Activated CD8-positive, alpha-beta memory T cell treated with anti-CD3 and anti-CD28 coated beads, Interleukin-2, amount 50 U/mL, for 4 hours (primary cell): ENCODE results near the gene OPTC.
"Not testable (repeated sequence)": the region's sequence is repeated elsewhere in the genome, so short reads cannot be mapped to it uniquely, and the experiment has no call there.

Source experiments
- DNase-seq: peaks from one replicate; pipeline ENCODE4 v3.0.0-alpha.2; 2020

The OPTC gene, protein sequence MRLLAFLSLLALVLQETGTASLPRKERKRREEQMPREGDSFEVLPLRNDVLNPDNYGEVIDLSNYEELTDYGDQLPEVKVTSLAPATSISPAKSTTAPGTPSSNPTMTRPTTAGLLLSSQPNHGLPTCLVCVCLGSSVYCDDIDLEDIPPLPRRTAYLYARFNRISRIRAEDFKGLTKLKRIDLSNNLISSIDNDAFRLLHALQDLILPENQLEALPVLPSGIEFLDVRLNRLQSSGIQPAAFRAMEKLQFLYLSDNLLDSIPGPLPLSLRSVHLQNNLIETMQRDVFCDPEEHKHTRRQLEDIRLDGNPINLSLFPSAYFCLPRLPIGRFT

DNA sequence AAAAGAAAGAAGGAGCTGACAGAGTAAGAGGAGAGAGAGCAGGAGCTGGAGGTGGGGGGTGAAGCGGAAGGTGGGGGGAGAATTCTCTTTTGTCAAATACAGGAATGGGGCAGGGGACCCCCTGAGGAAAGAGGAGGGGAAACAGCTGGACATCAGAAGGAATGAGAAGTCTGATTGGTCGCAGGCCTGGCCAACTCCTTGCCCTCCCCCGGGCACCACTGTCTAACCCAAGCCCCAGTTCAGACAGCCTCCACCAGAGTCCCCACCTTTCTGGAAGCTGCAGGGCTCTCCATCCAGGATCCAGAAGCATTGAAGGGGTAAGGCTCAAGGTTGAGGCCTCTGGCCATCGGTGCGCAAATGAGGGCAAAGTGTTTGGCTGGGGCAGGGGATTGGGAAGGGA lies at the start of gene OPTC:
OPTC (plus strand) TSS at position 253 of the 400 bp plus-strand sequence. CDS start 1,853 bp downstream, outside the sequence.
- DNase-seq, result no peak

DNA sequence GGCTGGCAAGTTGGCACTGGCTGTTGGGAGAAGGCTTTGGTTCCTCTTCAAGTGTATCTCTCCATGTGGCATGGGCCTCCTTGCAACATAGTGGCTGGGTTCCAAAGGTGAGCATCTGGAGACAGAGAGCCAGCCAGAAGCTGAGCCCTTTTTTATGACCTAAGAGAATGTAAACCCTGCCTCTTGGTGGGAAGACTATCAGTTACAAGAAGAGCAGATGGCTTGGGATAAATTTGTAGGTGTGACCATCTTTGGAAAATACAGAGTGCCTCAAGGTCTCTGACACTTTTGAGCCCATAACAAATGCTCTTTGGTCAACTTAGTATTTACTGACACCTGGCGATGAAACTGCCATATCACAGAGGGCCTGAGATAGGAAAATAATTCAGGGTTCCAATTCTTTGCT lies 49.8 kb upstream of the OPTC start:
- DNase-seq, result no peak

DNA sequence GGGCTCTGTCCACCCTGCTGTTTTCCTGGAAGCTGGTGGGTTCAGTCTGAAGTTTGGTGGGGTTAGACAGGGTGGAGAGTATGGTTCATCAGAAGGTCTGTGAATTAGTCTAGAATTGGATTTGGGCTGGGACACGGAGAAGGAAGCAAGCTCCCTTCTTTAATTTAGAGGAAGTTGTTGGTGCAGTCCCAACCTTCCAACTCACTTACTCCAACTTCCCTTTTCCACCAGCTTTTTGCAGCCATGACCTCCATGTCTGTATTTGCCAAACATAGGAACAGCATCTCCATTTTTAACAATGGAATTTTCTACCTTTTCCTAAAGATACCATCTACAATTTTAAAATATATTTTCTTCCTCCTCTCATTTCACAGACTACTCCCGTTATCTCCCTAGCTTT lies 46.8 kb upstream of the OPTC start:
- DNase-seq, result no peak

DNA sequence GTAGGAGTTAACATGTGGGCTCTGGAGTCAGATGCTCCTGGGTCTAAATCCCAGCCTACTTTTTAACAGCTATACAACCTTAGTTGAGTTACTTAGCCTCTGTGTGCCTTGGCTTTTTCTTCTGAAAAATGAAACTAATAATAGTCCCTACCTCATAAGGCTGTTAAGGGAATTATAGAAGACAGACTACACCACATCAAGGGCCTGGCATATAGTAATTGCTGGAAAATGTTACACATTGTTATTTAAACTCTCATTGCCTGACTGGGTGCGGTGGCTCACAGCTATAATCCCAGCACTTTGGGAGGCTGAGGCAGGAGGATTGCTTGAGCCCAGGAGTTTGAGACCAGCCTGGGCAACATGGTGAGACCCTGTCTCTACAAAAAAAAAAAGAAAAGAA lies 46.4 kb upstream of the OPTC start:
- DNase-seq, result not testable (repeated sequence)

DNA sequence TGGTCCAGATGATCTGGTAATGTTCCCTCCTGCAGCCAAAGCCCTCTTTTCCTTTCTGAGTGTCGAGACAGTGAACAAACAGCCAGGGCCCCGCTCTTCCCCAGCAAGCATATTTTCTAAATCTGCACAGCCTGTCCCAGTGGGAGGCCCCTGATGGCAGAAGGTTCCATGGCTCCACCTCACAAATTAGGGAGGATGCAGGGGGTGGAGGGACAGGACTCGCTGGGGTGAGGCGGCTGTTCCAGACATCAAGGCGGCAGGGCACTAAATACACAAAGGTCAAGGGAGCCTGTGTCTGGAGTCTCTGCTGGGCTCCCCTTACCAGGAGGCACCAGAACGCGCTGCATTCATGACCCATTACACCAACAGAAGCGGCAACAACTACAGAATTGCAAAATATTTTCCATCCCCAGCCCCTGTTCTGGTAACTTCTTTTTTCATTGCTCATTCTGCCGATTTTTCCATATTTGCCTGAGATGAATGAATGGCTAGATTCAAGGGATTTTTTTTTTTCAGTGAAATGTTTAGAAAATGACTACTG lies 45.4 kb upstream of the OPTC start:
- no peak for DNase-seq

DNA sequence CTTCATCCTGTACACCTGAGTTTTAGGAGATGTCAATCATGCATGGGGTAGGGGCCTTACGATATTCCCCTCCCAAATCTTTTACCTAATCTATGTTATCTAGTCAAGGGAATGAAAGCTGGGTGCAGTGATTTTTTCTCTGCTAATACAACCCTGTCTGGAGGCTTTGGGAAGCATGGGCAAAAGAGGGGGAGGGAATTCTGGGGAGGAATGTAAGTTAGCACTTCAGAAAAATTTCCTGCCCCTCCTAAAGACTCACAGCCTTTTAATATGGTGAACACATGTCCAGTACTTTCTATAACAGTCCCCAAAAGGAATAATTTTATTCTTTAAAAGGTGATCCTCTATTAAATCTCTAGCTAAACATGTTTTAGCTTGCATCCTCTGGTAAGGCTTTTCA lies 44.0 kb upstream of the OPTC start:
- no peak for DNase-seq

DNA sequence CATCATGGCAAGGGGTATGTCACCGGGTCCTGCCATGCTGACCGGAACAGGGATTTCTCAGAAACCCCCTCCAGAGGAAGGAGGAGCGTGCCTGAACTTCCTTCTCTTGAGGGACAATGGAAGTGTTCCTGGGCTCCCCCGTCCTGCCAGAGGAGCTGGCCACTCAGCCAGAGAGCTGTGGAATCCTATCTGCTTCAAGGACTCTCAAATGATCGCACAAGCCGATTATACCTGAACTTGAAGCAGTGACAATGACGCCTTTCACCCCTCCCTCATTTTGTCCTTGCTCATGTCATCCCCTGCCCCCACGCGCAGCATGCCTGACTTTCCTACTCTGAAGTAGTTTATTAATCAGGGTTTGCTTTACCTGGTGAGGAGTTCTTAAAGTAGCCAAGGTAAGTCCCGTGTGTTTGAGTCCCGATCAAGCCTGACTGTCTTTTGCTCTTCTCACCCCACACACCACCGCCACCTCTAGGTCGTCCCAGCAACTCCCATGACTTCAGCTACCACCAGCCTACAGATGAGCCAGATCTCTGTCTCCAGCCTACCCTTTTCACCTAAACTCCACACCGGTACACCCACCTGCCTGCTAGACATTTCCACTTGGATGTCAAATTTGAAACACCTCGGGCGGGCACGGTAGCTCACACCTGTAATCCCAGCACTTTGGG lies 43.3 kb upstream of the OPTC start:
- DNase-seq, result no peak

DNA sequence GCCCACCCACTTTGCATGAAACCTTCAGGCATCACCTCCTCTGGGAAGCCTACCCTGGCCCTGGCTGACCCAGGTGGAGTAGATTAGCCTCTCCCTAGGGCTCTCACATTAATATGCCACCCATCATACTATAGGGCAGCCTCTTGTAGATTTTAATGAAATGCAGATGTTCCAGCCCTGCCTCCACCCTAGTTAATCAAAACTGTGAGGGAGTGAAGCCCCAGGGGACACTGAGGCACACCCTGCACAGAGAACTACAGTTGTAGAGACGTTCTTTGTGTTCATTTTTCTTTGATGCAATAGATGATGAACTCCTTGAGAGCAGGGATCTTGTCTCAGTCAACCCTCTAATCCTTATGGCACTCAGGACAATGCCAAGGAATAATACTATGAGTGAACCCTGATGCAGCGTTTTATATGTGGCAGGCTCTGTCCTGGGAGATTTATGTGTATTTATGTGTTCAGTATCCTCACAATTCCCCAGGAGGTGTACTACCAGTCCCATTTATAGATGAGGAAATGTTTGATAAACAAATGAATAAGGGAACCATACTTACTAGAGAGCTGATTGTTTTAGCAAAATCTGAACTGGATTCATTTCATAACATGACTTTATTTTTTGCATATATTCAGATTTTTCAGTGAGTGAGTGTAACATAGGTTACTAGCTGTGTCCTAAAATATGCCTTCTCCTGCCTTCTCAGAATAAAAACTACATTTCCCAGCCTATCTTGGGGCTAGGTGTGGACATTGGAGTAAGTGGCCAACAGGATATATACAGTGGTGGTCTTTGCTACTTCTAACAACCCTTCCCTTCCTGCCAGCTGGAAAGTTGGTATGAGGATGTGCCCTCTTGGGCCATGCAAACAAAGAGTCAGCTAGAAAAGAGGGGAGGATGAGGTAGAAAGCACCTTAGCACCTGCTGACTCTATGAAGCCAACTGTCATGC lies 41.8 kb upstream of the OPTC start:
- DNase-seq, result no peak

DNA sequence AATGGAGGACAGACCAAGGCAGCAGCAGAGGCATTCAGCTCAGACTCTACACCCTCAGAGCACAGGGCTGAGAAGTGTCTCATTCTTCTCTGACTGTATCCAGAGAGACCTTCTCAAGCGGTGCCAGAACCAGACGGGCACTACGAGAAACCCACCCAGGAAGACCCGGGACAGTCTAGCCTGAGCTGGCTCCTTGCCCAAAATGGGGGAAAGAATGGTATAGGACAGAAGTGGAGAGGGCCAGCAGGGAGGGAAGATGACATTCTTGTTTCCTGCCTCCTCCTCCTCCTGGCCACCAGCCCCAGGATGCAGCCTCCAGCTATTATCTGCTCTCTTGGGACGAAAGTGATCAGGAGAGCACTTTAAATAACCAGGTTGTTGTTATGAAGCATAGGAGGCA lies 40.9 kb upstream of the OPTC start:
- DNase-seq, result no peak

DNA sequence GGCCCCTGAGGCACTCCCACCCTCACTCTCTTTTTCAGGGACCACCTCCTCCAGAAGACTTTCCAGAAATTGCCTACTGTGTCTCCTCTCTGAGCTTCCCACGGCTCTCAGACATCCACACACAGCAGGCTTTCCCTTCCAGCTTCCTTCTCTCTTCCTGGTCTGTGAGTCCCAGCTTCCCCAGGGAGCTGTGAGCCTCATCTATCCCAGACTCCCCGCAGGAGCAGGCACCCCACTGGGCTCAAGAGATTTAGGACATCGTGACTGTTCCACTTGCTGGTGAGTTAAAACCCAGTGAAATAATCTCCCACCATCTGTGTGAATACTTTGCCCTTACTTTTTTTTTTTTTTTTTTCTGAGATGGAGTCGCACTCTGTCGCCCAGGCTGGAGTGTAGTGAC lies 40.3 kb upstream of the OPTC start:
- DNase-seq, result no peak

DNA sequence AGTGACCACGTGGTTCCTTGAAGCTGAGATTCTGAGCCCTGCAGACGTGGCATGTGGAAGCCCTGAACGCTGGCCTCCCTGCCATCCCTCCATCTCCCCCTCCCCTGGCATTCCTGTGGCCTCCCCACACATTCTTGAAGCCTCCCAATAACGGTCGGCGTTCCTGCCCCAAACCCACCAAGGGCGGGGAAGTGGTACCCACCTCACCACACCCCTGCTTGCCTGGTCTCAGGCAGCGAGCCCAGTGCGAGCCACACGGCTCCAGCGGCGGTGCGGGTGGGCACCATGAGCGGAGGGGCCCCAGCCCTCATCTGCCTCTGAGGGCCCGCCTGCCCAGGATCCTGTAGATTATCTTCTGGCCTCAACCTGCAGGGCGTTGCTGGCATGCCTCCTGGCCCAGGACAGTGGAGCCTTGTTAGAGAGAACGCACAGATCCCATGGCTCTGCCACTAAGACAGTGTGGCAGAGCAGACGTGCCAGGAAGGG lies 38.9 kb upstream of the OPTC start:
- DNase-seq, result no peak

DNA sequence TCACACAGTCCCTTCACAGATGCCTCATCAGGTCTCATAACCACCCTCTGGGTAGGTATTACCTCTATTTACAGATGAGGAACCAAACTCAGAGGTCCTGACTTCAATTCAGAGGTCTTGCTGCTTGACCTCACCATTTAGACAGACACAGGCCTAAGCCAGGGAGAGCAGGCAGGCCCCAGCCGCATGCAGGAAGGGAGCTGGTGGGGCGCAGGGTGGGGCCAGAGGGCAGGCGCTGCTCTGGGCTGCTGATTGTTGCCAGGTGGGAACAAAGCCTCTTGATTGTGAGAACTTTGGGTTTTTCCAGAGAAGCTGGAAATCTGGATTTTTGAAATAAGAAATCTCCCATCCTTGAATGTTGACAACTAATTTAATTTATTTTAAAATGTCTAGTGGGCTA lies 38.2 kb upstream of the OPTC start:
- DNase-seq, result no peak

DNA sequence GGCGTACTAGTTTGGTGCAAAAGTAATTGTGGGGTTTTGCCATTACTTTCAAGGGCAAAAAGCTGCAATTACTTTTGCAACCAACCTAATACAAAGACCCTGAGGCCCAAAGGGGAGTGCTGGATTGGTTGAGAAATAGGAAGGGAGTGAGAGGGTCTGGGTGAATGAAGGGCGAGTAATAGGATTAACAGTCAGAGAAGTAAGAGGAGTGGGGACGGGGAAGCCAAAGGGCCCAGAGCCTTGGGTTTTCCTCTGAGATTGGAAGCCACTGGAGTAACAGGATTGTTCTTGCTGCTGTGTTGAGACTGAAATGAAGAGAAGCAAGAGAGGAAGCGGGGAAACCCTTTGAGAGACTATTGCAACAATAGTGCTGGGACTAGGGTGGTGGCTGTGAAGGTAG lies 37.4 kb upstream of the OPTC start:
- DNase-seq, result no peak

DNA sequence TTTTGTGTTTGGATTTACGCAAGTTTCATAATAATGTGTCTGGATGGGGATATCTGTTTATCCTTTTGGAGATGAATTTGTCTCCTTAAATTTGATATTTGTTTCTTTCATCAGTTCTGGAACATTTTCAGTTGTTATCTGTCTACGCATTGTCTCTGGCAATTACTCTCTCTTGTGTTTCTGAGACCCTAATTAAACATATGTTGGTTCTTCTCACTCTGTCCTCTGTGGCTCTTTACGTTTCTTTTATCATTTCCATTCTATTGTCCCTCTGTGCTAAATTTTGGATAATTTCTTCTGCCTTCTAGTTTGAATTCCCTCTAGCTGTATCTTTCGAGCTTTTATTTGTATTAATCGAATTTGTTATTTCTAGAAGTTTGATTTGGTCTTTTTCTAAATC lies 35.9 kb upstream of the OPTC start:
- no peak for DNase-seq

DNA sequence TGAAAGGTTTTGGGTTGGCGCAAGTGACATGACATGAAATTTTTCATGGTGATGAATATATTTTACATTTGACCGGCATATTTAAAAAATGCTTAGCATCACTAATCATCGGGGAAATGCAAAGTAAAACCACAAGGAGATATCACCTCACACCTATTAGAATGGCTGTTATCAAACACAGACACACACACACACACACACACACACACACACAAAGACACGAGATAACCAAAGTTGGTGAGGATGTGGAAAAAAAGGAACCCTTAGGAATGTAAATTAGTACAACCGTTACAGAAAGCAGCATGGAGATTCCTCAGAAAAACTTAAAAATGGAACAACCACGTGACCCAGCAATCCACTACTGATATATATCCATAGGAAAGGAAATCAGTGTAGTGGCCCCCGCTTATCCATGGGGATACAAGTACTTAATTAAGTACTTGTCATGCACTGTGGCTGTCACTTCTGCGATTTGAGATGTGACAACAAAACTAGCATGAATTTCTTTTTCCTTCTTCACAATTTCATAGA lies 34.2 kb upstream of the OPTC start:
- DNase-seq, result no peak

DNA sequence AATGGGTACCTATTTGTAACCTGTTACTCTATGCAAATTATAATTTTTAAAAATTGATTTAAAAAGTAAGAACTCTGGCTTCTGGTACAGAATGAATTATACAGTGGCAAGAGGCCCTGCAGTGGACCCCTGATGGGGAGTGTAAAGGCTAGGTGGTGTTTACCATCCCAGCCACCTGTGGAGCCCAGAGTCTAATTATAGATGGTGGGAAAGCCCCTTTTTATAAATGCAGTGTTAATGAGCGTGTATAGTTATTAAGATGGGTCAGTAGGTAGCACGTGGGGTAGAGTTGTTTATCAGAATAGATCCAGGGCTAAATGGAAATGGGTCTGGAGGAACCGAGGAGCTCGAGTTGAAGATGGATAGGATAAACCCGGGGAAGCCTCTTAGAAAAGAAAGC lies 32.2 kb upstream of the OPTC start:
- no peak for DNase-seq

DNA sequence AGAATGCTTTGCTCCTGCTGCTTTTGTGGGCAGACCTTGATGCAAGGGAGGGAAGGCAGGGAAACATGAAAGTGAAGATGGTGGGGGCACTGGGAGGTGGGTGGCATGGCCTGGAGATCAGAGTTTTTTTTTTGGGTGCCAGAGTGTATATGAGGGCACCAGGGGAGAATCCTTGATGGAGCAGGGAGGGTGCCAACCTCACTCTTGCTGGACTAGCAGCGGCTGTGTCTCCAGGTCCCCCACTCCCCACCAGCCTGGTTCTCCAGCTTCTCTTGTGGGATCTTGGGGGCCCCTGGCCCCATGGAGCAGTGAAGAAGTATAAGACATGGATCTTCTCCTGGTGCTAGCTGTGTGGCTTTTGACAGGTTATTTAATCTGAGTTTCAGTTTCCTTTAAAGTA lies 31.8 kb upstream of the OPTC start:
- DNase-seq, result no peak

DNA sequence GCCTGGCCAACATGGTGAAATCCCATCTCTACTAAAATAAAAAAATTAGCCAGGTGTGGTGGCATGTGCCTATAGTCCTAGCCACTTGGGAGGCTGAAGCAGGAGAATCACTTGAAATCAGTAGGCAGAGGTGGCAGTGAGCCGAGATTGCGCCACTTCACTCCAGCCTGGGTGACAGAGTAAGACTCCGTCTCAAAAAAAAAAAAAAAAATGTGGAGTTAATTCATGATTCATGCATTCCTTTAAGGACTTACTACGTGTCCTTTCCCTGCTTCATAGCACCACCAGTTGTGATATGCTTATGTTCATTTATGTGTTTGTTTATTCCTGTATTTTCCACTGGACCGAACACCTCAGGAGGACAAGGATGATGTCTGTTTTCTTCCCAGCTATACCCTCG lies 31.1 kb upstream of the OPTC start:
- DNase-seq, result no peak

DNA sequence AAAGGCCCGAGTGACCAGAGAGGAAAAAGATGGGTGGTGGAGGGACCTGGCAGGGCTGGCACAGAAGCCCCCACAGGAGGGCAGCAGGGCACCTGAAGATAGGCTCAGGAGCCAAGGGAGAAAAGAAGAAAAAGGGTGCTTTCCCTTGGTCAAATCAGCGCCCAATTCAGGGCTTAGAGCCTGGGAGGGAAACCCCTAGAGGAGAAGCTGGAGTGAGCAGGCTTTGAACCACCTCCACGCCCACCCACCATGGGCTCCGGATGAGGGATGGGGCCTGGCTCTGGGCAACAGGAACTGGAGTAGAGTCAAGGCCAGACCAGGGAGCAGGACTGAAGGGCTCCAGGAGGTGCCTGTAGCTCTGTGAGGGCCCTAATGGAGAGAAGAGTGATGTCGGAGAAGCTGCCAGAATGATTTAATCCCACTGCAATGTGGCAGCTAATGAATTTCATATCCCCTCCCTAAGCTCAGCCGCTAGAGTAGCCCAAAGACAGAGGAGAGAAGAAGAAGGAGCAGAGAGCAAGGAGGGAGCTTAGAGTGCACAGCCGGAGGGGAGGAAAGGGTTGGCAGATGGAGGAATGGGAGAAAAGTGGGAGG lies 30.4 kb upstream of the OPTC start:
- no peak for DNase-seq

DNA sequence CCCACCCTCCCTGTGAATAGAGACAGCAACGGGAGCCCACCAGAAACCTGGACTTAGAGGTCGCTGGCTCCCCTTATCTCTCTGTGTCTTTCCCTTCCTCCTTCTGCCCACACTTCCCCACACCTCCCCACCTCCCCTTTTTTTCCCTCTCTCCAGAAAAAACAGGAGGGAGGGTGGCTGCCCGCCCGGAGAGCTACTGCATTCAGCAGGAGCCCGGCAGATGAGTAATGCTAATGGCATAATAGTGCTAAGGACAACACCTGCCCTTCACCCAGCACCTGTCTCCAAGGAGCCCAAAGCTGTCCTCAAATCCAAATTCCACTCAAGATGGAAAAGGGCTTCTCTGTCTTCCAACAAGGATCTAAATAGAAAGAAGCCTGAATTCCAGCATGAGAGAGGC lies 29.7 kb upstream of the OPTC start:
- DNase-seq, result no peak

DNA sequence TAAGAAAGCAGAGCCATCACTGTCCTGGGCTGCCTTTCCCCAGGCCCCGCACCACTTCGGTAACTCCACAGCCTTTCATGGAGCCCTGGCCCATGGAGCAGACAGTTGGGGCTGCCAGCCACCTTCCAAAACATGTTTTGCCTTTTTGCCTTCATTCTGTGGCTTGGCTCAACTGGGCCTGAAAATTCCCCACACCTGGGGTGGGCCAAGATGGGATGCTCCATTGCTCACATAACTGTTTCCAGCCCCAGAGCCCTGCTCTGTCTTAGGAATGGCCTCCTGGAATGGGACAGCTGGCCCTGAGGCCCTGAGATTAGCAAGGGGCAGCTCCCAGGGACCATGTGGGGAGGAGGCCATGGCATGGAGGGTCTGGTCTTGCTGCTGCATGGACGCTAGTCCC lies 29.2 kb upstream of the OPTC start:
- no peak for DNase-seq

DNA sequence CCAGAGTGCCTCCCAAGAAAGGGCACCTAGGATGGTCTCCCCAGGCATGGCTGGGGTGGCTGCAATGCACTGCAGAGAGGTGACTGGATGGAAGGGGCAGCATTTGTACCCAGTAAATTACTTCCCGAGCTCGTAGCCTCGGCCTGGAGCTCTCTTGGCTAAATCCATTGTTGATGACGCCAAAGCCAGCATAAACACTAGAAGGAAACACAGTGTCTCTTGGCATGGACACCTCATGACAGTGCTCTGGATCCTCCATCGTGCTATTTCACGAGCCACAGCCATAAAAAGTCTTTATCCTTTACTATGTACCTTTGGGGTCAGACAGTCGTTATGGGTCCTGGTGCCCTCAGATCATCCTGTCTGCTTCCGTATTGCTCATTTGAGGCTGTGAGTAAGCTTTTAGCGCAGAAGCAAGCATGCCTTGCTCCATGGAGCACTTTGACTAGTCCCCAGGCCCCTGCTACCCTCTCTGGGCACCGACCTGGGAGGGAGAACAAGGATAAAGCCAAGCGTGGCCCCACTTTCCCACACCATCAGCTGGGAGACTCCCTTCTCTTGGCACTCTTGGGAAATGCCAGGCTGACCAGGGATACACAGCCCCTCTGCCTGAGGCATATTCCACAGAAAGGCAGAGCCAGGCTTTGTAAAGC lies 28.7 kb upstream of the OPTC start:
- no peak for DNase-seq
